GM20000 (cell line): ENCODE results near the gene MTM1.

ENCODE experiments used
- DNase-seq: peaks from one replicate; pipeline ENCODE4 v3.0.0; 2012; ENCODE audit warnings: low spot score
- CTCF ChIP-seq: IDR thresholded peaks from 2 replicates; pipeline ENCODE4 v1.5.1; 2012; ENCODE audit warnings: mild to moderate bottlenecking, control low read depth; ENCODE audit errors: extremely low read depth, missing control alignments

MTM1 gene

GRCh38 chrX:150643271-150643670 is 74.8 kb downstream of the MTM1 start:
- no peak for DNase-seq

DNA sequence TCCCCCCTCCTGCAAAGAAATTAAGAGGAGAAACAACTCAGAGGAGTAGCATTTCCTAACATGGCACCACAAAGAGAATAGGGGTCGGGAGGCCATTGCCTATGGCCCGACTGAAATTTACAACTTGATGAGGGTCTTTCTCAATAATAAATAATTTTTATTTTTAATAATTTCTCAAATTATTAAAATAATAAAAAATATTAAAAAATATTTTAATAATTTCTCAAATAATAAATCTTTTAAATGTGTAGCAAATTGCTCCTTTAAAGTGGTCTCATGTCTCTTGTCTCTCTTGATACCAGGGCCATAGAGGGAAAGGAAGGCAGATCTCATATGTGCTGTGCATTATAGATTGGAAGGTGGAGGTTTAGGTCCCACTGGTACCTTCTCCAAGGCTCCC is 75.5 kb downstream of the MTM1 start:
- no peak for TF ChIP-seq CTCF
- no peak for DNase-seq

More at GRCh38 chrX:150643271-150643670, 74.8 kb downstream of the MTM1 start:
- no peak for TF ChIP-seq CTCF

DNA sequence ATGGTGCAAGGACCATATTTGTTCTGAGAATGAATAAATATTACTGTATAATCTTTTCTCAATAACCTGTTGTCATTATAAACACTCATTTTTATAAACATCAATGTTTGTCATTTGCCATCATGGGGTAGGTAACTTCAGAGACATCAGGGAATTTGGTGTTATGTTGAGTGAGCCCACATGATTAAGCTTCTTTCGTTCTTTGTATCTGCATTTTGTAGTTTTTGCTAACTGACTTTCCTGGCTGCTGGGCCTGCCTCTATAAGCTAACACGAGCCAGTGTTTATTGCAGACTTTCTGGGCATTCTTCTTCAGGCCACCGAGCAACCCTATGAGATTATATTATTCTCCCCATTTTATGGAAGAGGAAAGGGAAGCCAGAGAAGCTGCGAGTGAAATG is 76.0 kb downstream of the MTM1 start:
- no peak for DNase-seq
- TF ChIP-seq CTCF, result no peak

- no peak for DNase-seq
- no peak for TF ChIP-seq CTCF
These were observed 78.9 kb downstream of the MTM1 start for GRCh38 chrX:150647331-150647730.

DNA sequence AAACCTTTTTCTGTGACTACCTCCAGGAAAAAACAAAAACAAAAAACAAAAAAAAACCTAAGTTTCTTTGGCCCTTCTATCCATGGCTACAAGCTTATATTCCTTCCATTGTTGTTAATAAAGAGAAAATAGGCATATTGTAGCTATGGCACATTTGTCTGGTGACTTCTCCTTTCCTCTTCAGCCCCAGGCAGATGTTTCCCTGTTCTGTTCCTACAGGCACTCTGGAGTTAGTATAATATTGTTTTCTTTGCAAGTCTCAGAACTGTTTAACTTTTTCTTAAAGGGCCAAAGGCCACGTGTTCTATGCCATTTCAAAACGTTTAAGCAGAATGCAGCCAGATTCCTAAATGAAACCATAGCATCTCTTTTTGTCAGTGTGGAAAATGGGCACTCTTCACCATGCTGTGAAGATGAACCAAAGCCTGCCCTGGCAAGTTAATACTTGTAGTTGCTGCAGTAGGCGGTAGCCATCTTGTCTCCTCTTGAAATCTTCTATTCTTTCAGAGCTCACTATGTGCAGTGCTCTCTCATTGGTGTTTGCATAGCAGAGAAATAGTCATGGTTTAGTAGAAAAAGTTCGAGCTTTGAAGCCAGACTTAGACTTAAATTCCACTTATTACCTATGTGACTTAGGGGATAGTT is 80.0 kb downstream of the MTM1 start:
- DNase-seq, result no peak
- TF ChIP-seq CTCF, result no peak

- no peak for TF ChIP-seq CTCF
- DNase-seq, result no peak
These were observed 80.9 kb downstream of the MTM1 start for GRCh38 chrX:150649096-150649870.

DNA sequence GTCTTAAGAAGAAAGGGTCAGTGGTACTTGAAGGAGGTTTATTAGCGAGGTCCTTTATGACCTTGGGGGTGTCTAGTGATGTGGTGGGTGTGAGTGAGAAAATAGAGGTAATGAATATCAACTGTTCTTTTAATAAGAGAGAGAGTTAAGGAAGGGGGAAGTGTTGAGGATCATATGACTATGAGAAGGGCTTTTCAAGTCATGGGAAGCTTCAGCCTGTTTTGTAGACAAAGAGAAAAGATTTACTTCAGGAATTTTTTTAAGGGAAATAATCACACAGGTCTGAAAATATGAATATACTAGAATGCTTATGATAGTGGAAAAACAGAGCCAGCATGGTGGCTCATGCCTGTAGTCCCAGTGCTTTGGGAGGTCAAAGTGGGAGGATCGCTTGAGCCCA is 83.5 kb downstream of the MTM1 start:
- no peak for DNase-seq
- TF ChIP-seq CTCF, result no peak
